Neural progenitor cell (in vitro differentiated cells): ENCODE results near the gene MSL1. TPM values are rescaled to one million over a fixed set of nuclear protein-coding genes. Genes with fewer than 3 reads are reported as not detected.

ENCODE experiments used
- DNase-seq: peaks from one replicate; pipeline ENCODE4 v3.0.0-alpha.2; 2016; ENCODE audit warnings: low spot score
- H2AFZ ChIP-seq: fragments of 200-600 bp; sonication (generic); replicated peaks from 2 replicates; pipeline ENCODE4 v1.6.1; 2016; ENCODE audit warnings: antibody characterized with exemption
- H3F3A ChIP-seq: fragments of 200-600 bp; sonication (generic); 2 replicates; pipeline ENCODE4 v1.6.1; 2016; ENCODE audit warnings: antibody characterized with exemption, low read depth
- H3K27ac ChIP-seq: fragments of 200-600 bp; sonication (generic); 2 replicates; pipeline ENCODE4 v1.5.1; 2016; ENCODE audit warnings: mild to moderate bottlenecking
- H3K27me3 ChIP-seq: fragments of 200-600 bp; sonication (generic); 2 replicates; pipeline ENCODE4 v1.6.1; 2016; ENCODE audit warnings: mild to moderate bottlenecking, moderate library complexity
- H3K36me3 ChIP-seq: fragments of 200-600 bp; sonication (generic); 2 replicates; pipeline ENCODE4 v1.5.1; 2016
- H3K4me1 ChIP-seq: fragments of 200-600 bp; sonication (generic); 2 replicates; pipeline ENCODE4 v1.6.1; 2016; ENCODE audit warnings: mixed run types
- H3K4me2 ChIP-seq: fragments of 200-600 bp; sonication (generic); 2 replicates; pipeline ENCODE4 v1.6.1; 2016
- H3K4me3 ChIP-seq: fragments of 200-600 bp; sonication (generic); 2 replicates; pipeline ENCODE4 v1.5.1; 2016
- H3K79me2 ChIP-seq: fragments of 200-600 bp; sonication (generic); 2 replicates; pipeline ENCODE4 v1.6.1; 2016; ENCODE audit warnings: low read depth
- H3K9ac ChIP-seq: fragments of 200-600 bp; sonication (generic); 2 replicates; pipeline ENCODE4 v1.6.1; 2016
- H3K9me3 ChIP-seq: fragments of 200-600 bp; sonication (generic); 2 replicates; pipeline ENCODE4 v1.5.1; 2016; ENCODE audit warnings: low read depth
- H4K20me1 ChIP-seq: fragments of 200-600 bp; sonication (generic); 2 replicates; pipeline ENCODE4 v1.6.1; 2016; ENCODE audit warnings: low read depth
- H3K27ac Mint-ChIP-seq: 3 replicates; pipeline ENCODE4 v1.8.0; 2021; ENCODE audit warnings: mixed read lengths
- H3K27me3 Mint-ChIP-seq: 2 replicates; pipeline ENCODE4 v1.8.0; 2022; ENCODE audit warnings: low read depth, mild to moderate bottlenecking, inconsistent platforms, moderate library complexity, mixed read lengths; ENCODE audit not compliant: insufficient read depth
- H3K36me3 Mint-ChIP-seq: 3 replicates; pipeline ENCODE4 v1.8.0; 2021; ENCODE audit warnings: mixed read lengths
- H3K4me1 Mint-ChIP-seq: 3 replicates; pipeline ENCODE4 v1.8.0; 2021; ENCODE audit warnings: mixed read lengths
- H3K4me3 Mint-ChIP-seq: 3 replicates; pipeline ENCODE4 v1.8.0; 2021; ENCODE audit warnings: mild to moderate bottlenecking, moderate library complexity, mixed read lengths
- H3K9me3 Mint-ChIP-seq: 3 replicates; pipeline ENCODE4 v1.8.0; 2020; ENCODE audit warnings: mixed read lengths
- EZH2 ChIP-seq: fragments of 200-600 bp; sonication (generic); IDR thresholded peaks from 2 replicates; pipeline ENCODE4 v1.6.1; 2017; ENCODE audit warnings: antibody characterized with exemption, mild to moderate bottlenecking, moderate library complexity
- EZH2phosphoT487 ChIP-seq: fragments of 200-600 bp; sonication (generic); IDR thresholded peaks from 2 replicates; pipeline ENCODE4 v1.6.1; 2017; ENCODE audit warnings: antibody characterized with exemption
- total RNA-seq: library from RNA; depleted of rRNA; stranded (reverse); fragments of >200 nt; gene quantifications from 2 replicates; pipeline ENCODE4 v1.2.3, GENCODE V29; 2015; ENCODE audit warnings: low replicate concordance
- TF ChIP-seq, protein P1 (sequence below): fragments of 200-600 bp; sonication (generic); IDR thresholded peaks from 2 replicates; pipeline ENCODE4 v1.5.1; 2017; ENCODE audit warnings: antibody characterized with exemption, mild to moderate bottlenecking

MSL1 gene
- total RNA-seq, 1 donor from 2014 or later = 190 TPM

DNA sequence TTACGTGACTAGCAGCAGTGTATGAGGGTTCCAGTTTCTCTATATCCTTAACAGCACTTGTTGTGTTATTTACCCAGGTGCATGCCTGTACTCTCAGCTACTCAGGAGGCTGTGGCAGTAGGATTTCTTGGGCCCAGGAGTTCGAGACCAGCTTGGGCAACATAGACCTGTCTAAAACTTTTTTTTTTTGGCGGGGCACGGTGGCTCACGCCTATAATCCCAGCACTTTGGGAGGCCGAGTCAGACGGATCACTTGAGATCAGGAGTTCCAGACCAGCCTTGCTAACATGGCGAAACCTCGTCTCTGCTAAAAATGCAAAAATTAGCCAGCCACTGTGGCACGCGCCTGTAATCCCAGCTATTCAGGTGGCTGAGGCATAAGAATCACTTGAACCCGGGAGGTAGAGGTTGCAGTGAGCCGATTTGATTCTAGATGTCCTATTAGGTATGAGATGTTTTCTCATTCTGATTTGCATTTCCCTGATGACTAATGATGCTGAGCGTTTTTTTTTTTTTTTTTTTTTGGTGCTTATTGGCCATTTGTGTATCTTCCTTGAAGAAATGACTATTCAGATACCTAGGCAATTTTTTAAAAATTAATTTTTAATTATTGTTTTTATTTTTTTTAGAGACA, 31.9 kb downstream of the MSL1 start:
- Mint-ChIP-seq H3K36me3 (peaks cover 33% of the 10 kb centered on the region), H3K27me3 (peaks cover 2% of the 10 kb centered on the region), H3K4me1 (no peaks in the 10 kb centered on the region), H3K4me3 (no peak overlapping the region), H3K9me3 (no peaks in the 10 kb centered on the region), H3K27ac (no peak overlapping the region)
- Histone ChIP-seq H3K9me3 (no peaks in the 10 kb centered on the region), H4K20me1 (peaks cover 30% of the 10 kb centered on the region), H3K36me3 (peaks cover 8% of the 10 kb centered on the region), H3K27me3 (no peaks in the 10 kb centered on the region), H3F3A (peaks cover 1% of the 10 kb centered on the region), H3K4me3 (no peak overlapping the region), H3K9ac (no peak overlapping the region), H3K79me2 (peaks cover 99% of the 10 kb centered on the region), H3K27ac (no peak overlapping the region), H3K4me2 (no peak overlapping the region), H2AFZ (no peak overlapping the region), H3K4me1 (no peaks in the 10 kb centered on the region)
- DNase-seq = no peak
- TF ChIP-seq, protein P1, sequence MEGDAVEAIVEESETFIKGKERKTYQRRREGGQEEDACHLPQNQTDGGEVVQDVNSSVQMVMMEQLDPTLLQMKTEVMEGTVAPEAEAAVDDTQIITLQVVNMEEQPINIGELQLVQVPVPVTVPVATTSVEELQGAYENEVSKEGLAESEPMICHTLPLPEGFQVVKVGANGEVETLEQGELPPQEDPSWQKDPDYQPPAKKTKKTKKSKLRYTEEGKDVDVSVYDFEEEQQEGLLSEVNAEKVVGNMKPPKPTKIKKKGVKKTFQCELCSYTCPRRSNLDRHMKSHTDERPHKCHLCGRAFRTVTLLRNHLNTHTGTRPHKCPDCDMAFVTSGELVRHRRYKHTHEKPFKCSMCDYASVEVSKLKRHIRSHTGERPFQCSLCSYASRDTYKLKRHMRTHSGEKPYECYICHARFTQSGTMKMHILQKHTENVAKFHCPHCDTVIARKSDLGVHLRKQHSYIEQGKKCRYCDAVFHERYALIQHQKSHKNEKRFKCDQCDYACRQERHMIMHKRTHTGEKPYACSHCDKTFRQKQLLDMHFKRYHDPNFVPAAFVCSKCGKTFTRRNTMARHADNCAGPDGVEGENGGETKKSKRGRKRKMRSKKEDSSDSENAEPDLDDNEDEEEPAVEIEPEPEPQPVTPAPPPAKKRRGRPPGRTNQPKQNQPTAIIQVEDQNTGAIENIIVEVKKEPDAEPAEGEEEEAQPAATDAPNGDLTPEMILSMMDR = no peak
- TF ChIP-seq EZH2 (no peak), EZH2phosphoT487 (no peak)

- peaks cover 81% of the 10 kb centered on the region for H3K79me2 ChIP-seq
- H3K4me2 ChIP-seq = no peak overlapping the region
- DNase-seq = no peak
- H3F3A ChIP-seq = no peaks in the 10 kb centered on the region
- no peaks in the 10 kb centered on the region for H3K9me3 ChIP-seq
- peaks cover 8% of the 10 kb centered on the region for H3K36me3 ChIP-seq
- peaks cover 26% of the 10 kb centered on the region for H4K20me1 ChIP-seq
- H3K4me1 Mint-ChIP-seq = no peaks in the 10 kb centered on the region
- no peak overlapping the region for H3K27ac Mint-ChIP-seq
- H3K9me3 Mint-ChIP-seq = no peaks in the 10 kb centered on the region
- no peaks in the 10 kb centered on the region for H3K4me1 ChIP-seq
- no peak overlapping the region for H2AFZ ChIP-seq
- H3K4me3 Mint-ChIP-seq = no peak overlapping the region
- TF ChIP-seq, protein P1 = no peak
- no peak for TF ChIP-seq EZH2phosphoT487
- no peak for TF ChIP-seq EZH2
- H3K4me3 ChIP-seq = no peak overlapping the region
- no peaks in the 10 kb centered on the region for H3K27me3 Mint-ChIP-seq
- peaks cover 22% of the 10 kb centered on the region for H3K36me3 Mint-ChIP-seq
- no peak overlapping the region for H3K9ac ChIP-seq
- H3K27ac ChIP-seq = no peak overlapping the region
- no peaks in the 10 kb centered on the region for H3K27me3 ChIP-seq
Observed at GRCh38 chr17:40157973-40158372, 36.2 kb downstream of the MSL1 start.

DNA sequence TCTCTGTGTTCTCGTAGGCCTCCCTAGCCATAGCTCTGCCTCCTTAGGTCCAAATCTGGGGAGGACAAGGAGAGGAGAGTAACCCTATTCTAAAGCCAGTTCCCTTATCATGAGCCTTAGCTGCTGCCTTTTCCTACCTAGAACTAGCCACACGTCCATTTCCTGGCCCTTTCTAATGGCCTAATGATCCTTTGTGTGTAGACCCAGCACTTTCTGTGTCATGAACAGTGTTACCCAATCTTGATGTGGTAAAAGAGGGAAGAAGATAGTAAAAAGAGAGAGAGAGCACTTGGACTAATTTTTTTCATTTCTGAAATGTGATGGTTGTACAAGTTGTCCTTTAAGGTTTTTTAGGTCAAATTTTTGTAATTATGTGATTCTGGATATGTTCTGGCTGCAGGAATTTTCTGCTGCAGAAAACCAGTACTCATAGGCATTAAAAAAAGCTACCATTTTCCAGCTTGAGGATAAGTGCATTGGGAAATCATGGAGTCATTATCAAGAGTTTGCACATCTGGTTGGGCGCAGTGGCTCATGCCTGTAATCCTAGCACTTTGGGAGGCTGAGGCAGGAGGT, 36.8 kb downstream of the MSL1 start:
- TF ChIP-seq, protein P1 = no peak
- no peak for TF ChIP-seq EZH2
- no peak for TF ChIP-seq EZH2phosphoT487
- peaks cover 22% of the 10 kb centered on the region for H3K36me3 Mint-ChIP-seq
- peaks cover 26% of the 10 kb centered on the region for H4K20me1 ChIP-seq
- no peaks in the 10 kb centered on the region for H3K4me1 Mint-ChIP-seq
- no peaks in the 10 kb centered on the region for H3F3A ChIP-seq
- H3K36me3 ChIP-seq = peaks cover 12% of the 10 kb centered on the region
- H3K27me3 ChIP-seq = no peaks in the 10 kb centered on the region
- no peak overlapping the region for H2AFZ ChIP-seq
- no peaks in the 10 kb centered on the region for H3K4me1 ChIP-seq
- H3K27ac Mint-ChIP-seq = no peak overlapping the region
- H3K9me3 Mint-ChIP-seq = no peaks in the 10 kb centered on the region
- H3K27ac ChIP-seq = no peak overlapping the region
- no peak overlapping the region for H3K4me3 ChIP-seq
- H3K4me3 Mint-ChIP-seq = no peak overlapping the region
- H3K9ac ChIP-seq = no peak overlapping the region
- H3K27me3 Mint-ChIP-seq = no peaks in the 10 kb centered on the region
- no peaks in the 10 kb centered on the region for H3K9me3 ChIP-seq
- peaks cover 76% of the 10 kb centered on the region for H3K79me2 ChIP-seq
- no peak overlapping the region for H3K4me2 ChIP-seq
- no peak for DNase-seq
